GM21360 (cell line): ENCODE results near the gene DTNBP1.

Experiments used
- ATAC-seq: cut with Tn5 transposase; IDR thresholded peaks from one replicate; pipeline ENCODE4 v1.9.1; 2021; ENCODE audit warnings: mild to moderate bottlenecking, moderate library complexity; ENCODE audit not compliant: unreplicated experiment

DTNBP1 gene

GRCh38 chr6:15489261-15489962, 173.4 kb downstream of the DTNBP1 start:
- no peak for ATAC-seq

GRCh38 chr6:15487262-15487661, 175.6 kb downstream of the DTNBP1 start:
- no peak for ATAC-seq

GRCh38 chr6:15485936-15486335, 176.9 kb downstream of the DTNBP1 start:
- ATAC-seq = no peak

GRCh38 chr6:15484821-15485220, 178.0 kb downstream of the DTNBP1 start:
- no peak for ATAC-seq

- no peak for ATAC-seq
These were observed 178.7 kb downstream of the DTNBP1 start for GRCh38 chr6:15484140-15484539.

- no peak for ATAC-seq
These were observed 179.8 kb downstream of the DTNBP1 start for GRCh38 chr6:15483060-15483459.

GRCh38 chr6:15481390-15482291, 181.2 kb downstream of the DTNBP1 start:
- ATAC-seq = no peak

- ATAC-seq = no peak
These were observed 182.3 kb downstream of the DTNBP1 start for GRCh38 chr6:15480525-15480924.

GRCh38 chr6:15479761-15480160, 183.1 kb downstream of the DTNBP1 start:
- no peak for ATAC-seq

- ATAC-seq = no peak
These were observed 185.1 kb downstream of the DTNBP1 start for GRCh38 chr6:15477746-15478145.

GRCh38 chr6:15476631-15477380, 186.0 kb downstream of the DTNBP1 start:
- ATAC-seq = no peak

- no peak for ATAC-seq
These were observed 187.0 kb downstream of the DTNBP1 start for GRCh38 chr6:15475872-15476271.

- no peak for ATAC-seq
These were observed 187.6 kb downstream of the DTNBP1 start for GRCh38 chr6:15475261-15475660.

- no peak for ATAC-seq
These were observed 188.6 kb downstream of the DTNBP1 start for GRCh38 chr6:15474196-15474595.

- ATAC-seq = no peak
These were observed 189.1 kb downstream of the DTNBP1 start for GRCh38 chr6:15473741-15474161.

GRCh38 chr6:15473174-15473573, 189.7 kb downstream of the DTNBP1 start:
- ATAC-seq = no peak
